ENCODE results near the gene DPY19L1.

GRCh38 chr7:35021445-35021844 is 15.8 kb downstream of the DPY19L1 start:
- no peak for TF ChIP-seq CTCF (IDR thresholded peaks at IDR 0.05 in 2 of 3, conservative IDR thresholded peaks at IDR 0.05 in 1 of 3; ENCODE audit: borderline replicate concordance in 1 of 3, insufficient read depth in 1 of 3, low read depth in 2 of 3, low read length in 2 of 3)
- no peak for TF ChIP-seq MAX (IDR thresholded peaks at IDR 0.05)
- TF ChIP-seq CEBPB (IDR thresholded peaks at IDR 0.05; ENCODE audit: low read depth) = no peak
- TF ChIP-seq POLR2A (IDR thresholded peaks at IDR 0.05; ENCODE audit: borderline replicate concordance, extremely low read depth, insufficient read depth, insufficient read length) = no peak
- no peak for TF ChIP-seq POLR2AphosphoS5 (IDR thresholded peaks at IDR 0.05; ENCODE audit: low read depth, low read length)
- no peak for TF ChIP-seq EZH2 (IDR thresholded peaks at IDR 0.05)
- TF ChIP-seq SRF (IDR thresholded peaks at IDR 0.05; ENCODE audit: low read depth) = no peak
- no peak for TF ChIP-seq ATF3 (IDR thresholded peaks at IDR 0.05)
- TF ChIP-seq JUND (IDR thresholded peaks at IDR 0.05) = no peak
- no peak for TF ChIP-seq ELF1 (IDR thresholded peaks at IDR 0.05; ENCODE audit: borderline replicate concordance, low read depth)
- TF ChIP-seq REST (IDR thresholded peaks at IDR 0.05; ENCODE audit: low read depth) = no peak

Data from HCT116 (cell line).